Panc1 (cell line): ENCODE results near the gene CFAP43. TPM values are rescaled to one million over a fixed set of nuclear protein-coding genes. Genes with fewer than 3 reads are reported as not detected.

Source experiments
- ATAC-seq: fragments of 200-7000 bp; cut with Tn5 transposase; 2 replicates; pipeline ENCODE4 v1.9.1; 2020; ENCODE audit warnings: mild to moderate bottlenecking, moderate library complexity
- BruUV-seq: library from RNA; stranded (reverse); fragments of 400-500 nt; replicated peaks from 2 replicates; lab custom pipeline; 2021; lab: Mats Ljungman, UMichigan
- CTCF ChIA-PET: fragments of 300-600 bp; sonication (Branson Sonifier 250); formaldehyde crosslinking; loops from one replicate; lab custom pipeline; 2022; ENCODE audit warnings: antibody characterized with exemption; lab: Charles Lee
- POLR2A ChIA-PET: fragments of 300-600 bp; sonication (Branson Sonifier 250); formaldehyde crosslinking; loops from one replicate; lab custom pipeline; 2022; ENCODE audit warnings: antibody characterized with exemption; lab: Charles Lee
- DNase-seq: peaks from one replicate; pipeline ENCODE4 v3.0.0-alpha.2; 2010; ENCODE audit warnings: low read depth, low spot score
- H3K27ac ChIP-seq: 2 replicates; pipeline ENCODE4 v1.5.1; 2011; ENCODE audit warnings: mild to moderate bottlenecking, low read length, inconsistent platforms
- H3K27me3 ChIP-seq: fragments of 200-500 bp; sonication (Bioruptor generic); 2 replicates; pipeline ENCODE4 v1.6.0; 2014; ENCODE audit warnings: low read length, inconsistent platforms; ENCODE audit not compliant: control insufficient read depth, insufficient read depth
- H3K36me3 ChIP-seq: fragments of 200-500 bp; sonication (Bioruptor generic); 2 replicates; pipeline ENCODE4 v1.5.1; 2014; ENCODE audit warnings: inconsistent platforms, mild to moderate bottlenecking, low read length, moderate library complexity; ENCODE audit not compliant: control insufficient read depth, insufficient read depth
- H3K4me1 ChIP-seq: 2 replicates; pipeline ENCODE4 v1.5.1; 2011; ENCODE audit warnings: inconsistent platforms, mild to moderate bottlenecking, low read length, moderate library complexity; ENCODE audit not compliant: control insufficient read depth, insufficient read depth
- H3K4me3 ChIP-seq, 2 experiments: 2 replicates each; pipeline ENCODE4 v1.5.1; 2011 to 2012; ENCODE audit warnings: low read depth in 2 of 2, low read length in 2 of 2, mild to moderate bottlenecking in 2 of 2, inconsistent platforms in 1 of 2, moderate library complexity in 1 of 2
- H3K9me3 ChIP-seq: fragments of 200-500 bp; sonication (Bioruptor generic); 2 replicates; pipeline ENCODE4 v1.5.1; 2014; ENCODE audit warnings: low read depth, mild to moderate bottlenecking, inconsistent platforms, low read length, moderate library complexity; ENCODE audit not compliant: control insufficient read depth, insufficient read depth
- POLR2AphosphoS5 ChIP-seq: IDR thresholded peaks from 2 replicates; pipeline ENCODE4 v1.6.1; 2012; ENCODE audit warnings: mild to moderate bottlenecking, low read depth, low read length, moderate library complexity
- SIN3A ChIP-seq: IDR thresholded peaks from 2 replicates; pipeline ENCODE4 v1.6.1; 2012; ENCODE audit warnings: low read depth, mild to moderate bottlenecking, low read length, moderate library complexity, borderline replicate concordance; ENCODE audit not compliant: insufficient read depth
- TCF7L2 ChIP-seq: IDR thresholded peaks from 2 replicates; pipeline ENCODE4 v1.6.1; 2011; ENCODE audit warnings: mild to moderate bottlenecking, low read depth, low read length, inconsistent platforms
- in situ Hi-C: cut with HindIII; loops from 2 replicates; pipeline ENCODE4 v1.10.0; 2016; ENCODE audit warnings: low sequenced_read_pairs, low pct_unique_long_range_greater_than_20kb
- intact Hi-C: fragments of 100-400 bp; cut with micrococcal nuclease; formaldehyde crosslinking; loops from one replicate; pipeline ENCODE4 v1.10.0; 2022; ENCODE audit not compliant: unreplicated experiment
- total RNA-seq: library from RNA; stranded (reverse); gene quantifications from one replicate; pipeline ENCODE4 v1.2.1, GENCODE V29; 2021; ENCODE audit not compliant: unreplicated experiment
- TF ChIP-seq, protein P1 (sequence below), 2 experiments: IDR thresholded peaks; 2 replicates each; pipeline ENCODE4 v1.6.1; 2011 to 2012; ENCODE audit warnings: low read depth in 2 of 2, control low read depth in 1 of 2, low read length in 1 of 2, mild to moderate bottlenecking in 1 of 2, moderate library complexity in 1 of 2; ENCODE audit not compliant: insufficient read depth in 1 of 2
- TF ChIP-seq, protein P2 (sequence below): fragments of 450-650 bp; IDR thresholded peaks from 2 replicates; pipeline ENCODE4 v1.5.1; 2017; ENCODE audit warnings: mild to moderate bottlenecking

The CFAP43 gene
- total RNA-seq, 1 experiment from 2014 or later = 0.21 TPM

DNA sequence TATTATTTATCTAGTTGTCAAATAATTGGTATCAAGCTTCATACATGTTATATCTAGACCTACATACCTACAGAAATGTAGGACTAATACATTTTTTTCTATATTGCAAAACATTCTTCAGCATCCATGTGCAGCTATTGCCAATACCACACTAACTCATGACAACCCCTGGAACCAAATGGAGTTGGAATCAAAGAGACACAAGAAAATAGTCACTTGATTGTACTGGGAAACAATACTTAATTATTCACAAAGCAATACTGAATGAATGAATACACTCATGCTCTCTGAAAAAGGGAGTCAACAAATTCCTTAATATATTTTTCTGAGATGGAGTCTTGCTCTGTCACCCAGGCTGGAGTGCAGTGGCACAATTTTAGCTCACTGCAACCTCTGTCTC, 10.4 kb upstream of the CFAP43 start:
- ATAC-seq = no peak
- Histone ChIP-seq H3K27me3 (peaks cover 12% of the 10 kb centered on the region; the same call in 1 of the 2 replicates), H3K36me3 (no peaks in the 10 kb centered on the region), H3K9me3 (no peaks in the 10 kb centered on the region), H3K4me1 (no peaks in the 10 kb centered on the region), H3K27ac (no peak overlapping the region), H3K4me3 (no peak overlapping the region)
- in situ Hi-C loops = no loop called here
- CTCF ChIA-PET = no interaction called here
- POLR2A ChIA-PET = no interaction called here
- intact Hi-C loops = no loop called here
- no TSS peak for BruUV-seq
- no peak for DNase-seq
- no peak for TF ChIP-seq SIN3A
- TF ChIP-seq, protein P1, sequence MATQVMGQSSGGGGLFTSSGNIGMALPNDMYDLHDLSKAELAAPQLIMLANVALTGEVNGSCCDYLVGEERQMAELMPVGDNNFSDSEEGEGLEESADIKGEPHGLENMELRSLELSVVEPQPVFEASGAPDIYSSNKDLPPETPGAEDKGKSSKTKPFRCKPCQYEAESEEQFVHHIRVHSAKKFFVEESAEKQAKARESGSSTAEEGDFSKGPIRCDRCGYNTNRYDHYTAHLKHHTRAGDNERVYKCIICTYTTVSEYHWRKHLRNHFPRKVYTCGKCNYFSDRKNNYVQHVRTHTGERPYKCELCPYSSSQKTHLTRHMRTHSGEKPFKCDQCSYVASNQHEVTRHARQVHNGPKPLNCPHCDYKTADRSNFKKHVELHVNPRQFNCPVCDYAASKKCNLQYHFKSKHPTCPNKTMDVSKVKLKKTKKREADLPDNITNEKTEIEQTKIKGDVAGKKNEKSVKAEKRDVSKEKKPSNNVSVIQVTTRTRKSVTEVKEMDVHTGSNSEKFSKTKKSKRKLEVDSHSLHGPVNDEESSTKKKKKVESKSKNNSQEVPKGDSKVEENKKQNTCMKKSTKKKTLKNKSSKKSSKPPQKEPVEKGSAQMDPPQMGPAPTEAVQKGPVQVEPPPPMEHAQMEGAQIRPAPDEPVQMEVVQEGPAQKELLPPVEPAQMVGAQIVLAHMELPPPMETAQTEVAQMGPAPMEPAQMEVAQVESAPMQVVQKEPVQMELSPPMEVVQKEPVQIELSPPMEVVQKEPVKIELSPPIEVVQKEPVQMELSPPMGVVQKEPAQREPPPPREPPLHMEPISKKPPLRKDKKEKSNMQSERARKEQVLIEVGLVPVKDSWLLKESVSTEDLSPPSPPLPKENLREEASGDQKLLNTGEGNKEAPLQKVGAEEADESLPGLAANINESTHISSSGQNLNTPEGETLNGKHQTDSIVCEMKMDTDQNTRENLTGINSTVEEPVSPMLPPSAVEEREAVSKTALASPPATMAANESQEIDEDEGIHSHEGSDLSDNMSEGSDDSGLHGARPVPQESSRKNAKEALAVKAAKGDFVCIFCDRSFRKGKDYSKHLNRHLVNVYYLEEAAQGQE (IDR thresholded peaks at IDR 0.05; ENCODE audit: insufficient read depth in 1 of 2, low read depth in 2 of 2, low read length in 1 of 2) = no peak
- no peak for TF ChIP-seq POLR2AphosphoS5
- TF ChIP-seq, protein P2, sequence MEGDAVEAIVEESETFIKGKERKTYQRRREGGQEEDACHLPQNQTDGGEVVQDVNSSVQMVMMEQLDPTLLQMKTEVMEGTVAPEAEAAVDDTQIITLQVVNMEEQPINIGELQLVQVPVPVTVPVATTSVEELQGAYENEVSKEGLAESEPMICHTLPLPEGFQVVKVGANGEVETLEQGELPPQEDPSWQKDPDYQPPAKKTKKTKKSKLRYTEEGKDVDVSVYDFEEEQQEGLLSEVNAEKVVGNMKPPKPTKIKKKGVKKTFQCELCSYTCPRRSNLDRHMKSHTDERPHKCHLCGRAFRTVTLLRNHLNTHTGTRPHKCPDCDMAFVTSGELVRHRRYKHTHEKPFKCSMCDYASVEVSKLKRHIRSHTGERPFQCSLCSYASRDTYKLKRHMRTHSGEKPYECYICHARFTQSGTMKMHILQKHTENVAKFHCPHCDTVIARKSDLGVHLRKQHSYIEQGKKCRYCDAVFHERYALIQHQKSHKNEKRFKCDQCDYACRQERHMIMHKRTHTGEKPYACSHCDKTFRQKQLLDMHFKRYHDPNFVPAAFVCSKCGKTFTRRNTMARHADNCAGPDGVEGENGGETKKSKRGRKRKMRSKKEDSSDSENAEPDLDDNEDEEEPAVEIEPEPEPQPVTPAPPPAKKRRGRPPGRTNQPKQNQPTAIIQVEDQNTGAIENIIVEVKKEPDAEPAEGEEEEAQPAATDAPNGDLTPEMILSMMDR = no peak
- no peak for TF ChIP-seq TCF7L2

DNA sequence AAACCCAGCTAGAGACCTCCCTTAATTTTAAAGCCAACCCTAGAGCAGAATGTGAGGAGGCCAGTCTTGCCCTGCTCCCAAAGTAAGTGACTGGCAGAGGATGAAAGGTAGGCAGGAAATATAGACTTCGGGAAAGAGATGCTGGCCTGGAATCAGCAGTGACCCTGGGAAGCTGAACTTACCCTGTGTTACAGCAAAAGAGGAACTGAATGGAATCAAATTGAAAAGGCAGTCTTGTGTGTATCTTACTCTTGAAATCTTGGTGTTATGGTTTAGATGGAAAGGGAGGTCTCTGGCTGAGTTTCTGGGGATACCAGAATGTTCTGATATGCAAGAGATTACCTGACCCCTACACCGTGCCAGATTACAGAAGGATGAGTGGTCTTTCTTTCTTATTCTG, 7.9 kb upstream of the CFAP43 start:
- BruUV-seq = no TSS peak
- TF ChIP-seq, protein P1 (IDR thresholded peaks at IDR 0.05; ENCODE audit: insufficient read depth in 1 of 2, low read depth in 2 of 2, low read length in 1 of 2) = no peak
- TF ChIP-seq POLR2AphosphoS5 (no peak), SIN3A (no peak), TCF7L2 (no peak)
- TF ChIP-seq, protein P2 = no peak
- intact Hi-C loops = no loop called here
- ChIA-PET POLR2A (no interaction called here), CTCF (no interaction called here)
- Histone ChIP-seq H3K36me3 (no peaks in the 10 kb centered on the region), H3K27me3 (peaks cover 12% of the 10 kb centered on the region; the same call in 1 of the 2 replicates), H3K9me3 (peaks cover 2% of the 10 kb centered on the region; the same call in 1 of the 2 replicates), H3K27ac (no peak overlapping the region), H3K4me1 (no peaks in the 10 kb centered on the region), H3K4me3 (no peak overlapping the region)
- ATAC-seq = no peak
- in situ Hi-C loops = no loop called here
- DNase-seq = no peak
